ENCODE data around the gene KAZN. TPM values are rescaled to one million over a fixed set of nuclear protein-coding genes. Genes with fewer than 3 reads are reported as not detected.

The KAZN gene
- total RNA-seq, 1 donor from 2014 or later = 9.4 TPM

DNA sequence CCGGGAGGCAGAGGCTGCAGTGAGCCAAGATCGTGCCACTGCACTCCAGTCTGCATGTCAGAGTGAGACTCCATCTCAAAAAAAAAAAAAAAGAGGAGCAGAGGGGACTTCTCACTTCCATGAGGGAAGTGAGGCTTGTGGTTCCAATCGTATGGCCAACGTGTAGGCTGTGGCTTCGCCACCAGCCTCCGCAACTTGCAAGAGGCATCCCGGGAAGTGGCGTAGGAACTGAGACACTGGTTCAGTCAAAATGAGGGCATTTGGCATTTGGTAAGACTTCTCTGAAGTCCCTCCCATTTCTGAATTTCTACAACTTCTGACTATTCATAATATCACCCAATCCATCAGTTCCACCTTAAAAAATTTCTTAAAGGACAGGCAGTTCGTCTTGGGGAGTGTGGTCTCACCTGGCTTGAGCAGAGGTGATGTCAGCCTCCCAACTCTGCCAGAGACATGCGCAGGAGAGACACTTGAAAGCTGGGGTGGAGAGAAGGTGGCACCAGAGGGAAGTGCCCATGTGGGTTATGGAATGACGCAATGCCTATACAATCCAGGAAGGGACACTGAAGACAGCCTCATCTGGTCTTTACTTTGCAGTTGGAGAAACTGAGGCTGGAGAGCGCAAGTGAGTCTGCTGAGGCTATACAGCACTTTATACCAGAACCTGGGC, 17.2 kb downstream of the KAZN start:
- Histone ChIP-seq H3K9ac (ENCODE audit: low read length) (no peak overlapping the region), H4K20me1 (ENCODE audit: insufficient read depth, low read length) (no peaks in the 10 kb centered on the region), H3K4me2 (ENCODE audit: low read length) (no peak overlapping the region), H2AFZ (ENCODE audit: low read depth, low read length) (no peak overlapping the region), H3K27ac (ENCODE audit: low read depth, low read length) (no peak overlapping the region), H3K79me2 (ENCODE audit: insufficient read depth, low read length) (no peaks in the 10 kb centered on the region), H3K9me3 (ENCODE audit: insufficient read depth, low read depth, low read length) (no peaks in the 10 kb centered on the region), H3K27me3 (ENCODE audit: insufficient read depth, low read length) (no peaks in the 10 kb centered on the region), H3K36me3 (ENCODE audit: insufficient read depth, low read length) (no peaks in the 10 kb centered on the region), H3K4me1 (ENCODE audit: insufficient read depth, low read length) (no peaks in the 10 kb centered on the region), H3K4me3 (ENCODE audit: insufficient read depth, low read depth, low read length) (no peak overlapping the region)
- no peak for TF ChIP-seq EZH2 (IDR thresholded peaks at IDR 0.05; ENCODE audit: insufficient read depth, low read length)
- TF ChIP-seq, protein P1, sequence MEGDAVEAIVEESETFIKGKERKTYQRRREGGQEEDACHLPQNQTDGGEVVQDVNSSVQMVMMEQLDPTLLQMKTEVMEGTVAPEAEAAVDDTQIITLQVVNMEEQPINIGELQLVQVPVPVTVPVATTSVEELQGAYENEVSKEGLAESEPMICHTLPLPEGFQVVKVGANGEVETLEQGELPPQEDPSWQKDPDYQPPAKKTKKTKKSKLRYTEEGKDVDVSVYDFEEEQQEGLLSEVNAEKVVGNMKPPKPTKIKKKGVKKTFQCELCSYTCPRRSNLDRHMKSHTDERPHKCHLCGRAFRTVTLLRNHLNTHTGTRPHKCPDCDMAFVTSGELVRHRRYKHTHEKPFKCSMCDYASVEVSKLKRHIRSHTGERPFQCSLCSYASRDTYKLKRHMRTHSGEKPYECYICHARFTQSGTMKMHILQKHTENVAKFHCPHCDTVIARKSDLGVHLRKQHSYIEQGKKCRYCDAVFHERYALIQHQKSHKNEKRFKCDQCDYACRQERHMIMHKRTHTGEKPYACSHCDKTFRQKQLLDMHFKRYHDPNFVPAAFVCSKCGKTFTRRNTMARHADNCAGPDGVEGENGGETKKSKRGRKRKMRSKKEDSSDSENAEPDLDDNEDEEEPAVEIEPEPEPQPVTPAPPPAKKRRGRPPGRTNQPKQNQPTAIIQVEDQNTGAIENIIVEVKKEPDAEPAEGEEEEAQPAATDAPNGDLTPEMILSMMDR (IDR thresholded peaks at IDR 0.05; ENCODE audit: insufficient read depth, low read depth, low read length) = no peak
- Mint-ChIP-seq H3K27ac (ENCODE audit: unreplicated experiment) (no peak overlapping the region), H3K36me3 (ENCODE audit: low read depth, unreplicated experiment) (no peaks in the 10 kb centered on the region), H3K4me1 (ENCODE audit: low read depth, unreplicated experiment) (no peaks in the 10 kb centered on the region), H3K4me3 (ENCODE audit: unreplicated experiment) (no peak overlapping the region), H3K9me3 (ENCODE audit: unreplicated experiment) (peaks cover 5% of the 10 kb centered on the region), H3K27me3 (ENCODE audit: low read depth, unreplicated experiment) (peaks cover 22% of the 10 kb centered on the region)
- FAIRE-seq (no peak), DNase-seq (ENCODE audit: low read depth) (no peak)

DNA sequence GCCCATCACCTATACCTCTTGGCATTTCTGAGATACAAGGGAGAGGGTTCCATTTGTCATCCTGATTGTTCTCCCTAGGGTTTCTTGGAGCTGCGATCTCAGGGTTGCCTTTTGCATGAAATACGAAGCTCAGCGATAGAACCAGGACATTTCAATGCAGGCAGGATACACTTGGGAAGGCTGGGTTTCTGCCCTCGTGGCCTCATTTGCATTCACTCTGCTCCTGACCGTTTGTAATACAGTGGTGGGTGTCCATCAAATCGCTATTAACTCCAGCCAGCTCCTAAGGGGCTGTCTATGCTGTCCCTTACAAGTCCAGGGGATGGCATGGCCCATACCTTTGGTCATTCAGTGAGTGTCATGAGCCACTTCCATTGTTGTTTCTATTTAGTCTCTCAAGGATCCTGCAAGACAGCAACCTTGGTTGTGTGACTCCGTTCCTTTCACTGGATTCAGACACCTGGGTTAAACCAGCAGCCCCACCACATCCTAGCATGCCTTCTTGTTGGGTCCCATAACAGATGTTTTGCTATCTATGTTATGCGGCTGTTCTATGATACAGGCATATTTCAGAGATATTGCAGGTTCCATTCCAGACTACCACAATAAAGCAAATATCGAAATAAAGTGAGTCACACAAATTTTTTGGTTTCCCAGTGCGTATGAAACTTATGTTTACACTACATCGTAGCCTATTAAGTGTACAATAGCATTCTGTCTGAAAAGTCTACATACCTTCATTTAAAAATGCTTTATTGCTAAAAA, 18.3 kb downstream of the KAZN start:
- Histone ChIP-seq H3K79me2 (ENCODE audit: insufficient read depth, low read length) (no peaks in the 10 kb centered on the region), H2AFZ (ENCODE audit: low read depth, low read length) (no peak overlapping the region), H3K4me1 (ENCODE audit: insufficient read depth, low read length) (no peaks in the 10 kb centered on the region), H3K27ac (ENCODE audit: low read depth, low read length) (peak overlapping the region; percentile 33), H3K4me3 (ENCODE audit: insufficient read depth, low read depth, low read length) (no peak overlapping the region), H3K9ac (ENCODE audit: low read length) (no peak overlapping the region), H4K20me1 (ENCODE audit: insufficient read depth, low read length) (no peaks in the 10 kb centered on the region), H3K27me3 (ENCODE audit: insufficient read depth, low read length) (no peaks in the 10 kb centered on the region), H3K9me3 (ENCODE audit: insufficient read depth, low read depth, low read length) (no peaks in the 10 kb centered on the region), H3K36me3 (ENCODE audit: insufficient read depth, low read length) (no peaks in the 10 kb centered on the region), H3K4me2 (ENCODE audit: low read length) (no peak overlapping the region)
- peaks cover 5% of the 10 kb centered on the region for H3K9me3 Mint-ChIP-seq (ENCODE audit: unreplicated experiment)
- no peak overlapping the region for H3K27ac Mint-ChIP-seq (ENCODE audit: unreplicated experiment)
- H3K36me3 Mint-ChIP-seq (ENCODE audit: low read depth, unreplicated experiment) = no peaks in the 10 kb centered on the region
- no peak overlapping the region for H3K4me3 Mint-ChIP-seq (ENCODE audit: unreplicated experiment)
- FAIRE-seq (no peak), DNase-seq (ENCODE audit: low read depth) (peak; percentile 62)
- TF ChIP-seq, protein P1 (IDR thresholded peaks at IDR 0.05; ENCODE audit: insufficient read depth, low read depth, low read length) = no peak
- peaks cover 17% of the 10 kb centered on the region for H3K27me3 Mint-ChIP-seq (ENCODE audit: low read depth, unreplicated experiment)
- H3K4me1 Mint-ChIP-seq (ENCODE audit: low read depth, unreplicated experiment) = no peaks in the 10 kb centered on the region

DNA sequence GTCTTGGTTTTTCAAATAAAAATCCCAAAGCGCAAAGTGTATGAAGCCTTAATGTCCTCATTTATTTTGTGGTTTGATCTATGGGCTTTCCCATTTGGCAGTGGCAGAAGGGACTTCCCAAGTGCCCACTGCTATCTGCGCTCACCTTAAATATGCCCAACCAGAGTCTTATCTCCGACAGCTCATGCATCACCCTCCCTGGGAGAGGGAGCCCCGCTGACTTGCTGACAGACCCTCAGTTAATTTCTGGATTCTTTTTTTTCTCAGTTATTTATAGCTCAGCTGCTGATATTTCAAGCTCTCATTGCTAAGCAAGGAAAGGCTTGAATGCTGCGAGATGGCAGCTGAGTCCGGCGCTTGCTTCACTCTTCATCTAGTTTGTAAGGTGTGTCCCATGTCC, 19.3 kb downstream of the KAZN start:
- Mint-ChIP-seq H3K27me3 (ENCODE audit: low read depth, unreplicated experiment) (peaks cover 10% of the 10 kb centered on the region), H3K4me3 (ENCODE audit: unreplicated experiment) (no peak overlapping the region), H3K36me3 (ENCODE audit: low read depth, unreplicated experiment) (no peaks in the 10 kb centered on the region), H3K27ac (ENCODE audit: unreplicated experiment) (no peak overlapping the region), H3K4me1 (ENCODE audit: low read depth, unreplicated experiment) (no peaks in the 10 kb centered on the region), H3K9me3 (ENCODE audit: unreplicated experiment) (peaks cover 5% of the 10 kb centered on the region)
- Histone ChIP-seq H3K79me2 (ENCODE audit: insufficient read depth, low read length) (no peaks in the 10 kb centered on the region), H3K27me3 (ENCODE audit: insufficient read depth, low read length) (no peaks in the 10 kb centered on the region), H4K20me1 (ENCODE audit: insufficient read depth, low read length) (no peaks in the 10 kb centered on the region), H3K9me3 (ENCODE audit: insufficient read depth, low read depth, low read length) (no peaks in the 10 kb centered on the region), H3K9ac (ENCODE audit: low read length) (no peak overlapping the region), H3K4me2 (ENCODE audit: low read length) (no peak overlapping the region), H3K27ac (ENCODE audit: low read depth, low read length) (no peak overlapping the region), H3K36me3 (ENCODE audit: insufficient read depth, low read length) (no peaks in the 10 kb centered on the region), H3K4me3 (ENCODE audit: insufficient read depth, low read depth, low read length) (no peak overlapping the region), H3K4me1 (ENCODE audit: insufficient read depth, low read length) (no peaks in the 10 kb centered on the region), H2AFZ (ENCODE audit: low read depth, low read length) (no peak overlapping the region)
- DNase-seq (ENCODE audit: low read depth) (no peak), FAIRE-seq (no peak)
- TF ChIP-seq, protein P1 (IDR thresholded peaks at IDR 0.05; ENCODE audit: insufficient read depth, low read depth, low read length) = no peak
